AG04449 (cell line): ENCODE measurements around the gene DNAH7.

Experiments
- CTCF ChIA-PET: fragments of 350-600 bp; formaldehyde crosslinking; extraction: SDS; loops from one replicate; lab custom pipeline; 2021; ENCODE audit warnings: antibody characterized with exemption; lab: Yijun Ruan, JAX
- POLR2A ChIA-PET: fragments of 400-600, 350-600 bp; formaldehyde crosslinking; extraction: SDS; loops from one replicate; lab custom pipeline; 2020; ENCODE audit warnings: antibody characterized with exemption, inconsistent platforms; lab: Yijun Ruan, JAX
- DNase-seq: peaks from one replicate; pipeline ENCODE4 v3.0.0-alpha.2; 2010; ENCODE audit warnings: low read depth, low spot score
- H3K4me3 ChIP-seq: 2 replicates; pipeline ENCODE4 v1.5.1; 2011; ENCODE audit warnings: low read depth, mild to moderate bottlenecking, control low read depth, low read length
- TF ChIP-seq, protein P1 (sequence below): IDR thresholded peaks from one replicate; pipeline ENCODE4 v1.5.1; 2011; ENCODE audit warnings: mild to moderate bottlenecking, moderate library complexity, low read length, control low read depth, inconsistent platforms; ENCODE audit not compliant: insufficient read depth; ENCODE audit errors: missing control alignments

Gene DNAH7

DNA sequence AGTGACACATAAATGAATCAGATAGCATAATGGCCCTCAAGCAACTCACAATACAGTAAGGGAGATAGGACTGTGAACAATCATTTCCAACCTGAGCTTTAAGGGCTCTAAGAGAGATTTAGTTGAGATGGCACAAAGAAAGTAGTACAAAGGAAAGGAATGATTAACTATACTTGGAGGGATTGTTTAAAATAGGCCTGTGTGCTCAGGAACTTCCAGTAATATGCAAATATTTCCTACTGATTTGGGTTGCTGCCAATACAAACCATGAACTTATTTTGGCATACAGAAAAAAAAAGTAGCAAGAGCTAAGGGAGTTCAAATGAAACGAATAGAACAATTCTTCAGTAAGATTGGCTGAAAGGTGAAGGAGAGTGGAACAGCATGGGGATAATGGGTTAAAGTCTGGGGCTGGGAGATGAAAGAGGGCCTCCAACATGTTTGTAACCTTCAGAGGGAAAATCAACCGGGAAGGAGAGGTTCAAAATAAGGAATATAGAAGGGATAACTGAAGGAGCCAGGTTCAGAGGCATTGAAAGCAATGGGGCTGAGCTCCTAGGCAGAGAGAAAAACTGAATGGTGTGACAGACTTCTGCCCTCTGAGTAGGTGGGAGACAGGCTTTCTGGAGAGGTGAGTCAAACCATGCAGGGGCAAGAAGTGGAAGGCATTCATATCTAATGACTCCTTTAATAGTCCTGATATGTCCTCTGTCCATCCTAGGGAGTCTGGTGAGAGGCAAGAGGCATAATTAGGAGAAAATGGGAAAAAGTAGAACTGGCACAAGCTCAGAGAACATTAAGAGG is 83.5 kb downstream of the DNAH7 start:
- DNase-seq = no peak
- CTCF ChIA-PET = interaction anchor here (1.2 kb wide), 1 partner anchor 83 kb away, joined by 5 read pairs; the partner anchor contains the start of gene DNAH7
- TF ChIP-seq, protein P1, sequence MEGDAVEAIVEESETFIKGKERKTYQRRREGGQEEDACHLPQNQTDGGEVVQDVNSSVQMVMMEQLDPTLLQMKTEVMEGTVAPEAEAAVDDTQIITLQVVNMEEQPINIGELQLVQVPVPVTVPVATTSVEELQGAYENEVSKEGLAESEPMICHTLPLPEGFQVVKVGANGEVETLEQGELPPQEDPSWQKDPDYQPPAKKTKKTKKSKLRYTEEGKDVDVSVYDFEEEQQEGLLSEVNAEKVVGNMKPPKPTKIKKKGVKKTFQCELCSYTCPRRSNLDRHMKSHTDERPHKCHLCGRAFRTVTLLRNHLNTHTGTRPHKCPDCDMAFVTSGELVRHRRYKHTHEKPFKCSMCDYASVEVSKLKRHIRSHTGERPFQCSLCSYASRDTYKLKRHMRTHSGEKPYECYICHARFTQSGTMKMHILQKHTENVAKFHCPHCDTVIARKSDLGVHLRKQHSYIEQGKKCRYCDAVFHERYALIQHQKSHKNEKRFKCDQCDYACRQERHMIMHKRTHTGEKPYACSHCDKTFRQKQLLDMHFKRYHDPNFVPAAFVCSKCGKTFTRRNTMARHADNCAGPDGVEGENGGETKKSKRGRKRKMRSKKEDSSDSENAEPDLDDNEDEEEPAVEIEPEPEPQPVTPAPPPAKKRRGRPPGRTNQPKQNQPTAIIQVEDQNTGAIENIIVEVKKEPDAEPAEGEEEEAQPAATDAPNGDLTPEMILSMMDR = no peak
- H3K4me3 ChIP-seq = no peak overlapping the region
- POLR2A ChIA-PET = no interaction called here

DNA sequence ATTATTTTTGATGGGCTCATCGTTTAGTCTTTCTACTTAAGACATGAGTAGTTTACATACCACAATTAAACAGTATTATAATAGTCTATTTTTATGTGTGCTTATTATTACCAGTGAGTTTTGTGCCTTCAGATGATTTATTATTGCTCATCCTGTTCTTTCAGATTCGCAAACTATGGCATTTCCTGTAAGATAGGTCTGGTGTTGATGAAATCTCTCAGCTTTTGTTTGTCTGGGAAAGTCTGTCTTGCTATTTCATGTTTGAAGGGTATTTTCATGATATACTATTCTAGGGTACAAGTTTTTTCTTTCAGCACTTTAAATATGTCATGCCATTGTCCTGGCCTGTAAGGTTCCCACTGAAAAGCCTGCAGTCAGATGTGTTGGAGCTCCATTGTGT is 101.3 kb downstream of the DNAH7 start:
- no peak for DNase-seq
- TF ChIP-seq, protein P1 = no peak
- CTCF ChIA-PET = no interaction called here
- POLR2A ChIA-PET = no interaction called here
- no peak overlapping the region for H3K4me3 ChIP-seq

DNA sequence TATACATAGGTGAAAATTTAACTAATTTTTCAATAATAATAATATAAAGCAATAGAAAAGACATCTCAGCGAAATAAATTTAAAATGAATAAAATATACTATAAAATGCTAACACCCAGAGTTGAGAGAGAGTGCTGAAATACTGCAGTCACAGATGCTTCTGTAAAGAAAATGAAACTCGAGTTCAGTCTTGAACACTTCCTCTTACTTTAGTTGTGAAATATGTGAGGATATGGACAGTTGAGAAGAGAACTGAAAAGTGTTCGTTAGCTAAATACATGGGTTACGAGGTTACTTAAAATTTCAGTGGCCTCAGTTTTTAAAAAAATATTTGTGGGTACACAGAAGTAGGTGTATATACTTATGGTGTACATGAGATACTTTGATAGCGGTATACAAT is 106.8 kb downstream of the DNAH7 start:
- no peak for DNase-seq
- H3K4me3 ChIP-seq = no peak overlapping the region
- CTCF ChIA-PET = no interaction called here
- TF ChIP-seq, protein P1 = no peak
- POLR2A ChIA-PET = no interaction called here

DNA sequence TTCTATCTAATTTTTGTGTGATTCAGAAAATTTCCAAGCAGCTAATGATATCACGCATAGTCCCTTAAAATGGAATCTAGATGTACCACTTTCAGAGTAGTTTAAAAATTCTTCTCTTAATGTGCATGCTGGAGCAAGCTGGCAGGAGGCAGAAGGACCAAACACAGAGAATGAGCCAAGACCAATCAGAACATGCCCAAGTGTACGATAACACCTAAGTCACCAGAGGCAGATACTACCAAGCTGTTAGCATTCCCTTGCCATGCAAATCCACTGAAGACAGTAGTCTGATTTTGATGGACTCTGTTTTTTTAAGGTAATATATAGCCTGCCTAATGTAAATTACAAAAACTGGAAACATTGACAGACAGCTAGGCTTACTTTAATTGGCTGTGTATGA is 109.3 kb downstream of the DNAH7 start:
- H3K4me3 ChIP-seq = no peak overlapping the region
- ChIA-PET POLR2A (no interaction called here), CTCF (no interaction called here)
- DNase-seq = no peak
- TF ChIP-seq, protein P1 = no peak

DNA sequence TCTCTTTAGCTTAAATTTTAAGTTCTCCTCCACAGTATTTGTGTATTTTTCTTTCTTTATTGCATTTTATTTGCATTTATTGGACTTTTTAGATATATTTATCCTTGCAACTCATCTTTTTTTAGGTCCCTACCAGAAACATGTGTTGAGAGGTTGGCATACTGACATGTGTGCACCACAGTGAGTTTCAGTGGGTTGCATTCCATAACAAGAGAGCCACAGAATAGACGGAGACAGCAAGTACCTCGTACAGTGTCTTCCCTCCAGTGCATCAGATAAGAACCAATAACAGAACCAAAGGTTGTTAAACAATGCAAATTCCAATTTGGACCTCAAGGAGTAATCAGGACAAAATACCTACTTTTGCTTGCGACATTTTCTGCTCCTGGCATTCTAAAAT is 111.9 kb downstream of the DNAH7 start:
- TF ChIP-seq, protein P1 = no peak
- POLR2A ChIA-PET = interaction anchor here (0.7 kb wide), 1 partner anchor 422 kb away, joined by 3 read pairs; no protein-coding TSS in a partner anchor
- CTCF ChIA-PET = no interaction called here
- no peak overlapping the region for H3K4me3 ChIP-seq
- DNase-seq = no peak

DNA sequence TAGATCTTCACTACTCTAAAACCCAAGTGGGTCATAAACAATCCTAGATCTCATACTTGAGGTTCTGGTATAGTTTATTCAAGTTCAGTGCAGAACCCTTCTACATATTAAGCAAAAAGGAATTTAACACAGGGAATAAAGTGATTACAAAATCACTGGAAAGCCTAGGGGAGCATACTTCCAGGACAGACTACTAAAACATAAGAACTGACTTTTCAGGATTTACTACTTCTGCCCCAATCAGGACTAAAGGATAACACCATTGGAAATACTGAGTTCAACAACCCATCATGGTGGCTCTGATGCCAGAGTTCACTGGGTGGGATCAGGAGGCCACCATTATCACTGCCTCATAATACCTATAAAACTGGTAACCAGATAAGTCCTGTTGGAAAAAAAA is 123.6 kb downstream of the DNAH7 start:
- POLR2A ChIA-PET = no interaction called here
- CTCF ChIA-PET = no interaction called here
- DNase-seq = no peak
- no peak overlapping the region for H3K4me3 ChIP-seq
- TF ChIP-seq, protein P1 = no peak
